Smooth muscle cell of the coronary artery (primary cell): ENCODE data around the gene BCL2L13. TPM values are rescaled to one million over a fixed set of nuclear protein-coding genes. Genes with fewer than 3 reads are reported as not detected.

Experiments
- total RNA-seq: library from RNA; depleted of rRNA; stranded (reverse); fragments of >200 nt; gene quantifications from 2 replicates; pipeline ENCODE4 v1.2.3, GENCODE V29; 2014; ENCODE audit warnings: low replicate concordance

BCL2L13 gene, protein sequence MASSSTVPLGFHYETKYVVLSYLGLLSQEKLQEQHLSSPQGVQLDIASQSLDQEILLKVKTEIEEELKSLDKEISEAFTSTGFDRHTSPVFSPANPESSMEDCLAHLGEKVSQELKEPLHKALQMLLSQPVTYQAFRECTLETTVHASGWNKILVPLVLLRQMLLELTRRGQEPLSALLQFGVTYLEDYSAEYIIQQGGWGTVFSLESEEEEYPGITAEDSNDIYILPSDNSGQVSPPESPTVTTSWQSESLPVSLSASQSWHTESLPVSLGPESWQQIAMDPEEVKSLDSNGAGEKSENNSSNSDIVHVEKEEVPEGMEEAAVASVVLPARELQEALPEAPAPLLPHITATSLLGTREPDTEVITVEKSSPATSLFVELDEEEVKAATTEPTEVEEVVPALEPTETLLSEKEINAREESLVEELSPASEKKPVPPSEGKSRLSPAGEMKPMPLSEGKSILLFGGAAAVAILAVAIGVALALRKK
- 39.3 and 73.3 TPM in 2 replicates for total RNA-seq

DNA sequence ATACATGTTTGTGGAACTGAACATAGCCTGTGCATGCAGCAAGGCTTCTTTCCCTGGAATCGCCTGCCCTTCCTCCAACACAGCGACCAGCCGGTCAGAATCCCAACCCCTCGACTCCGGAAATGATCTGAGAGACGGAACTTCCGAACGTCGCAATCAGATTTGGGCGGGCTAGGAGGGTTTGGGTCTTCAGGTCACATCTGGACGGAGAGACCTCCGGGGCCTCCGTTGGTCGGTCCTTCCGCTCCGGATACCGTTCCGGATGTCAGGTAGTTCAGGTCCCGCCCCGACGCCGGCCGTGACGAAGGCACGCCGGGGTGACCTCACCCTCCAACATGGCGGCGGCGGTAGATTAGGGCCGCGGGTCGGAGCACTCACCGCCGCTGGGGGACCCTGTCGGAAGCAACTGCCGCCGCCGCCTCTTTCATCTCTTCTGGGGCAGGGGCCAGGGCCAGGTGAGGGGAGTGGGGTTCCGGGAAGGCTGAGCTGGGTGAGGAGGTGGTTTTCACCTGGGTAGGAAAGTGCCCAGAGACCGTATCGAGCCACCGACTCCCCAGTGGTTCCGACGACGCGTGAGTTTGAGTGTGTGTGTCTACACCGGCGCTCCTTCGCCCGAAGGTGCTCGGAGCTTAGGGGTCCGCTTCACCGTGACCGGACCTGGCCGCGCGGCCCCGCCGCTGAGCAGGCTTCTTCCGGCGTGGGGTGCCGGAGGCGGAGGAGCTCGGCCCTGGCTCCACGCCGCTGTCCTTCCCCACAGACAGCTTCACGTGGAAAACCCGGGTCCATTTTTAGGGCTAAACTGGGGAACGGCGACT is at the start of gene BCL2L13:
TSS of gene BCL2L13 (plus strand) at position 326 of the 815 bp plus-strand sequence. CDS start 16,955 bp downstream, outside the sequence.

DNA sequence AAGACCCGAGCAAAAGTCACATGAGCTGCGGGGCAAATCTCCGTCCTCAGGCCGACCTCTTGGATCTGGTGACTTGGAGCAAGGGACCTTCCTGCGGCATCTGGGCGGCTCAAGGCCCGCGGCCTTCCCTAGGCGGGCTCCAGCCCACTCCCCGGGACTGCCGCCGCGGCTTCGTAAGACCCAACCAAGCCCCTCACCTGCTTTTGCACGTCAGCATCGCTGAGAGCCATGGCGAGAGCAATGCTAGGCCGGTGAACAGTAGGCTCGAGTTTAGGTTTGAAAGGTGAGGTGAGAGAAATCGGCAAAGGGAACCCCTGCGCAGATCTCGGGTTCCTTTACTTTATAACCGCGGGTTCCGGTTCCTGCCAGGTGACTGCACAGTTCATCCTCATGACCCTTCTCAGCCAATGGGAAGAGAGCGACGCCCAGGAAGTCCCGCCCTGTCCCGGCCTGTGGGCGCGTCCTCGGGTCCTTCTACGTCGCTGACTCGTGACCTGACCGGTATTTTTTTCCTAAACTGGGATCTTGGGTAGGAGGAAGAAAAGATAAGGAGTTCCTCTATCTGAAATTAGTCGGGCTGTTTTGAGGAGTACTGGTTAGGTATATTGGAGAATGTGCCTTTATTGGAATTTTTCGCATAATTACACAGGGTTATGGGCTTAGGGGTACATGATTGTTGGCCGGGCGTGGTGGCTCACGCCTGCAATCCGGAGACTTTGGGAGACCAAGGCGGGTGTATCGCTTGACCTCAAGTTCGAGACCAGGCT is 10.0 kb upstream of the BCL2L13 start, which contains the start of gene ATP6V1E1:
TSS of gene ATP6V1E1 (minus strand) at position 344 of the 767 bp plus-strand sequence. CDS start at position 230, 114 bp downstream.

DNA sequence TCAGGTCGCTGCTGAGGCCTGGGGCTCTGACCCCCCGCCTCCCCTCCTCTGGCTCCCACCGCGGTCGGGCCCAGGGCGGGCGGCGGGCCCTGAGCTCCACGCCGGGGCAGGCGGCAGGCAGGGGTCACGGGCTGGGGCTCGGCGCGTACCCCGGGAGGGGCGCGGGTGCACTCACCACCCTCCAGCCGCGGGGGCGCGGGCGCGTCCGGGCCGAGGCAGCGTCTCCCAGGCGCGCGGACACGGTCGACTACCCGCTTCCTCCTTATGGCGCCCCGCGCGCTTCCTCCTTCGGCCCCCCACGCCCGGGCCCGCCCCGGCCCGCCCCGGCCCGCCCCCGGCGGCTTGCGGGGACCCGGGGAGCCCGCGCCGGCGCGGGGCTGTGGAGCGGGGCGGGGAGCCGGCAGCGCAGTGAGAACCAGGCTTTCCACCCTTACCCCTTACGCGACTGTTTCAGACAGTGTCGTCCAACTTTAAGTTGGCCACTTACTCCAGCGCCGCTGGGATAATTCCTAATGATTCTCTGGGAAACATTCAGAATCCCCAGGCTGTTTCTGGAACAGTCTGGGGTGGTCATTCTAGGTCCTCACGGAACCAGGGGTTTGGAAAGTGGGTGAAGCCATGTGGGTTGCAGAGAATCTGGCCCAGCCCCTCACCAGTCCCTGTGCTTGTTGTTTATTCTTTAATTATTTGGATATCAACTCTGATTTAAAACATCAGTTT is 135.8 kb downstream of the BCL2L13 start, which contains the start of gene BID:
TSS of gene BID (minus strand) at position 264 of the 720 bp plus-strand sequence. CDS start 24,353 bp downstream, outside the sequence.

Other genes starting within 250 kb of the BCL2L13 start
- 0.15 TPM in 1 of 2 replicates, not detected in the other for gene SLC25A18, start 75.3 kb upstream of the BCL2L13 start, total RNA-seq
- gene ATP6V1E1, start 10.0 kb upstream of the BCL2L13 start, total RNA-seq, result 94.7 and 143 TPM in 2 replicates
- gene BID, start 135.7 kb downstream of the BCL2L13 start, total RNA-seq, result 17.1 and 20.7 TPM in 2 replicates